ENCODE measurements around the gene DENND1A. TPM values are rescaled to one million over a fixed set of nuclear protein-coding genes. Genes with fewer than 3 reads are reported as not detected.
"Not testable (repeated sequence)": the region's sequence is repeated elsewhere in the genome, so short reads cannot be mapped to it uniquely, and the experiment has no call there.

DENND1A gene
- total and polyA plus RNA-seq, 5 experiments from 2014 or later, result 2.6 to 14.3 (median 5.3) TPM

- Mint-ChIP-seq H3K9me3 (peaks cover 0 to 5% (median 0%) of the 10 kb centered on the region in 9 donors), H3K36me3 (peaks cover 9 to 64% (median 51%) of the 10 kb centered on the region in 3 donors), H3K4me1 (peaks cover 0 to 2% (median 0%) of the 10 kb centered on the region in 4 donors), H3K4me3 (no peak overlapping the region), H3K27me3 (no peaks in the 10 kb centered on the region), H3K27ac (no peak overlapping the region)
- DNase-seq (no peak), ATAC-seq (no peak)
- POLR2A ChIA-PET, result no interaction called here
These were observed 280.0 kb downstream of the DENND1A start for GRCh38 chr9:123649909-123650308.

- peaks cover 0 to 4% (median under 1%) of the 10 kb centered on the region in 4 donors for H3K4me1 Mint-ChIP-seq
- POLR2A ChIA-PET, result no interaction called here
- peaks cover 9 to 51% (median 48%) of the 10 kb centered on the region in 3 donors for H3K36me3 Mint-ChIP-seq
- ATAC-seq, result no peak
- no peak for DNase-seq
- H3K27ac Mint-ChIP-seq, result peak overlapping the region in 1 of 10 donors; percentile 32
- no peaks in the 10 kb centered on the region for H3K27me3 Mint-ChIP-seq
- no peak overlapping the region for H3K4me3 Mint-ChIP-seq
- peaks cover 0 to 5% (median 0%) of the 10 kb centered on the region in 9 donors for H3K9me3 Mint-ChIP-seq
These were observed 282.8 kb downstream of the DENND1A start for GRCh38 chr9:123647145-123647544.

- ATAC-seq (no peak), DNase-seq (no peak)
- Mint-ChIP-seq H3K9me3 (peaks cover 0 to 5% (median 0%) of the 10 kb centered on the region in 9 donors), H3K4me3 (no peak overlapping the region), H3K27me3 (no peaks in the 10 kb centered on the region), H3K36me3 (peaks cover 0 to 40% (median 37%) of the 10 kb centered on the region in 3 donors), H3K27ac (no peak overlapping the region), H3K4me1 (peaks cover 0 to 13% (median 6%) of the 10 kb centered on the region in 4 donors)
- POLR2A ChIA-PET, result no interaction called here
These were observed 284.2 kb downstream of the DENND1A start for GRCh38 chr9:123645762-123646161.

- Mint-ChIP-seq H3K9me3 (peaks cover 0 to 5% (median 0%) of the 10 kb centered on the region in 9 donors), H3K27me3 (no peaks in the 10 kb centered on the region), H3K4me1 (peaks cover 1 to 20% (median 13%) of the 10 kb centered on the region in 4 donors), H3K4me3 (no peak overlapping the region), H3K27ac (no peak overlapping the region), H3K36me3 (peaks cover 0 to 40% (median 32%) of the 10 kb centered on the region in 3 donors)
- ATAC-seq, result no peak
- POLR2A ChIA-PET, result no interaction called here
- no peak for DNase-seq
These were observed 284.8 kb downstream of the DENND1A start for GRCh38 chr9:123645126-123645525.

GRCh38 chr9:123643518-123643917 lies 286.4 kb downstream of the DENND1A start:
- H3K27ac Mint-ChIP-seq, result no peak overlapping the region
- H3K36me3 Mint-ChIP-seq, result peaks cover 0 to 34% (median 22%) of the 10 kb centered on the region in 3 donors
- POLR2A ChIA-PET, result interaction anchor here (0.6 kb wide), 1 partner anchor 235 kb away, joined by 3 read pairs; no protein-coding TSS in a partner anchor
- H3K9me3 Mint-ChIP-seq, result peaks cover 0 to 5% (median 0%) of the 10 kb centered on the region in 9 donors
- no peaks in the 10 kb centered on the region for H3K27me3 Mint-ChIP-seq
- DNase-seq (no peak), ATAC-seq (no peak)
- peaks cover 3 to 28% (median 21%) of the 10 kb centered on the region in 4 donors for H3K4me1 Mint-ChIP-seq
- no peak overlapping the region for H3K4me3 Mint-ChIP-seq

- H3K36me3 Mint-ChIP-seq, result peaks cover 0 to 26% (median 12%) of the 10 kb centered on the region in 3 donors
- no peak for DNase-seq
- POLR2A ChIA-PET, result no interaction called here
- H3K4me3 Mint-ChIP-seq, result no peak overlapping the region
- H3K27me3 Mint-ChIP-seq, result no peaks in the 10 kb centered on the region
- peak overlapping the region in 2 of 10 donors; percentile 29 to 33 for H3K27ac Mint-ChIP-seq
- peaks cover 0 to 5% (median 0%) of the 10 kb centered on the region in 9 donors for H3K9me3 Mint-ChIP-seq
- H3K4me1 Mint-ChIP-seq, result peaks cover 7 to 37% (median 29%) of the 10 kb centered on the region in 4 donors
- no peak for ATAC-seq
These were observed 287.3 kb downstream of the DENND1A start for GRCh38 chr9:123642291-123643278.

- Mint-ChIP-seq H3K36me3 (peaks cover 0 to 11% (median 0%) of the 10 kb centered on the region in 3 donors), H3K4me3 (peak overlapping the region in 1 of 10 donors; percentile 17), H3K27me3 (no peaks in the 10 kb centered on the region), H3K27ac (peak overlapping the region in 6 of 10 donors; percentile 2 to 65 (median 30)), H3K9me3 (no peaks in the 10 kb centered on the region), H3K4me1 (peaks cover 10 to 45% (median 38%) of the 10 kb centered on the region in 4 donors)
- DNase-seq (peak in 3 of 10 donors; percentile 14 to 27 (median 23)), ATAC-seq (peak in 1 of 2 donors; percentile 22)
- POLR2A ChIA-PET, result no interaction called here
These were observed 289.1 kb downstream of the DENND1A start for GRCh38 chr9:123640792-123641222.

- Mint-ChIP-seq H3K4me3 (peak overlapping the region in 1 of 10 donors; percentile 20), H3K9me3 (no peaks in the 10 kb centered on the region), H3K4me1 (peaks cover 10 to 51% (median 38%) of the 10 kb centered on the region in 4 donors), H3K36me3 (peaks cover 0 to 10% (median 0%) of the 10 kb centered on the region in 3 donors), H3K27ac (no peak overlapping the region), H3K27me3 (no peaks in the 10 kb centered on the region)
- ATAC-seq (no peak), DNase-seq (no peak)
- POLR2A ChIA-PET, result interaction anchor here (0.6 kb wide), 3 partner anchors 12 to 323 kb away, joined by 3 to 4 read pairs (median 4); no protein-coding TSS in a partner anchor
These were observed 290.2 kb downstream of the DENND1A start for GRCh38 chr9:123639743-123640142.

- Mint-ChIP-seq H3K9me3 (no peaks in the 10 kb centered on the region), H3K4me3 (peak overlapping the region; percentile 73 to 90 (median 86)), H3K36me3 (no peaks in the 10 kb centered on the region), H3K27ac (peak overlapping the region; percentile 27 to 86 (median 74)), H3K4me1 (peaks cover 10 to 57% (median 41%) of the 10 kb centered on the region in 4 donors), H3K27me3 (no peaks in the 10 kb centered on the region)
- DNase-seq (peak in 6 of 10 donors; percentile 1 to 67 (median 38)), ATAC-seq (peak; percentile 82 to 89)
- POLR2A ChIA-PET, result no interaction called here
These were observed 291.8 kb downstream of the DENND1A start for GRCh38 chr9:123637945-123638634.

GRCh38 chr9:123637606-123637944 lies 292.4 kb downstream of the DENND1A start:
- peak in 1 of 10 donors; percentile 6 for DNase-seq
- no peaks in the 10 kb centered on the region for H3K9me3 Mint-ChIP-seq
- ATAC-seq, result peak in 1 of 2 donors; percentile 22
- H3K4me1 Mint-ChIP-seq, result peaks cover 10 to 57% (median 40%) of the 10 kb centered on the region in 4 donors
- no peaks in the 10 kb centered on the region for H3K27me3 Mint-ChIP-seq
- H3K36me3 Mint-ChIP-seq, result no peaks in the 10 kb centered on the region
- POLR2A ChIA-PET, result no interaction called here
- H3K4me3 Mint-ChIP-seq, result peak overlapping the region; percentile 73 to 90 (median 86)
- peak overlapping the region; percentile 27 to 86 (median 69) for H3K27ac Mint-ChIP-seq

GRCh38 chr9:123636805-123637204 lies 293.1 kb downstream of the DENND1A start:
- H3K9me3 Mint-ChIP-seq, H3K27ac Mint-ChIP-seq, DNase-seq, ATAC-seq, H3K36me3 Mint-ChIP-seq, POLR2A ChIA-PET, H3K27me3 Mint-ChIP-seq: not testable (repeated sequence)
- Mint-ChIP-seq H3K4me3 (peak overlapping the region in 9 of 10 donors; percentile 6 to 90 (median 40)), H3K4me1 (peaks cover 10 to 57% (median 39%) of the 10 kb centered on the region in 4 donors)

- Mint-ChIP-seq H3K27me3 (peaks cover 0 to 2% (median 0%) of the 10 kb centered on the region in 5 donors), H3K27ac (no peak overlapping the region), H3K4me3 (no peak overlapping the region), H3K4me1 (peaks cover under 1 to 13% (median 7%) of the 10 kb centered on the region in 4 donors), H3K9me3 (no peaks in the 10 kb centered on the region), H3K36me3 (peaks cover 8 to 34% (median 30%) of the 10 kb centered on the region in 3 donors)
- ATAC-seq (no peak), DNase-seq (no peak)
- POLR2A ChIA-PET, result no interaction called here
These were observed 298.1 kb downstream of the DENND1A start for GRCh38 chr9:123631862-123632261.
